HCT116 (cell line): Measurements from ENCODE around the gene LHX3. TPM values are rescaled to one million over a fixed set of nuclear protein-coding genes. Genes with fewer than 3 reads are reported as not detected.

ENCODE experiments used
- ATAC-seq: fragments of 200-7000 bp; cut with Tn5 transposase; 2 replicates; pipeline ENCODE4 v1.9.1; 2020; ENCODE audit warnings: mild to moderate bottlenecking, moderate library complexity
- BruUV-seq: library from RNA; stranded (reverse); fragments of 400-500 nt; replicated peaks from 2 replicates; lab custom pipeline; 2021; lab: Mats Ljungman, UMichigan
- CTCF ChIA-PET: fragments of 300-600 bp; sonication (Branson Sonifier 250); formaldehyde crosslinking; loops from one replicate; lab custom pipeline; 2021; ENCODE audit warnings: antibody characterized with exemption; lab: Charles Lee
- POLR2A ChIA-PET: fragments of 300-600, 350-600 bp; sonication (Branson Sonifier 250); formaldehyde crosslinking; loops from one replicate; lab custom pipeline; 2021; ENCODE audit warnings: antibody characterized with exemption; lab: Charles Lee
- RAD21 ChIA-PET, 2 experiments: fragments of 300-600 bp; sonication (Branson Sonifier 250); formaldehyde crosslinking; loops; one replicate each; lab custom pipeline; 2023; ENCODE audit warnings: low total read pairs in 2 of 2; ENCODE audit not compliant: uncharacterized antibody in 2 of 2, unreplicated experiment in 2 of 2, low non-redundant PET in 1 of 2; lab: Charles Lee
- DNase-seq: peaks from one replicate; pipeline ENCODE4 v3.0.0-alpha.2; 2010; ENCODE audit warnings: low read depth, low spot score
- H2AFZ ChIP-seq: fragments of 200-600 bp; shearing (Covaris generic), sonication (generic); 2 replicates; pipeline ENCODE4 v1.6.1; 2017; ENCODE audit warnings: low read depth, mixed run types, mixed read lengths, antibody characterized with exemption, low read length; ENCODE audit not compliant: poor library complexity, severe bottlenecking
- H3K27ac ChIP-seq: 2 replicates; pipeline ENCODE4 v1.5.1; 2012; ENCODE audit warnings: low read depth, low read length
- H3K27me3 ChIP-seq: fragments of 200-600 bp; sonication (generic); 2 replicates; pipeline ENCODE4 v1.6.1; 2016; ENCODE audit warnings: mixed run types, low read length, mixed read lengths; ENCODE audit not compliant: insufficient read depth
- H3K36me3 ChIP-seq, 2 experiments: fragments of 200-500 bp in 1 of 2; fragments of 200-600 bp in 1 of 2; sonication (Bioruptor generic) in 1 of 2; sonication (generic) in 1 of 2; 2 replicates each; pipeline versions ENCODE4 v1.5.1 to v1.6.1; 2014 to 2016; ENCODE audit warnings: low read length in 2 of 2, inconsistent platforms in 1 of 2, mixed read lengths in 1 of 2, mixed run types in 1 of 2; ENCODE audit not compliant: insufficient read depth in 2 of 2, control insufficient read depth in 1 of 2
- H3K4me1 ChIP-seq, 2 experiments: fragments of 200-600 bp in 1 of 2; sonication (generic) in 1 of 2; 2 replicates each; pipeline versions ENCODE4 v1.5.1 to v1.6.1; 2012 to 2017; ENCODE audit warnings: low read length in 2 of 2, inconsistent platforms in 1 of 2, mild to moderate bottlenecking in 1 of 2, mixed read lengths in 1 of 2, mixed run types in 1 of 2, moderate library complexity in 1 of 2; ENCODE audit not compliant: insufficient read depth in 2 of 2, control insufficient read depth in 1 of 2
- H3K4me2 ChIP-seq: fragments of 200-600 bp; sonication (generic); 2 replicates; pipeline ENCODE4 v1.6.1; 2017; ENCODE audit warnings: mixed run types, low read length, mixed read lengths
- H3K4me3 ChIP-seq, 2 experiments: fragments of 200-600 bp in 1 of 2; sonication (generic) in 1 of 2; replicated peaks in 1 of 2; 2 replicates each; pipeline ENCODE4 v1.5.1; 2011 to 2016; ENCODE audit warnings: low read length in 2 of 2, control low read depth in 1 of 2, low read depth in 1 of 2, mild to moderate bottlenecking in 1 of 2, mixed read lengths in 1 of 2, mixed run types in 1 of 2
- H3K79me2 ChIP-seq: fragments of 200-600 bp; sonication (generic); 2 replicates; pipeline ENCODE4 v1.6.1; 2017; ENCODE audit warnings: mild to moderate bottlenecking, mixed run types, low read length, moderate library complexity, mixed read lengths; ENCODE audit not compliant: insufficient read depth
- H3K9ac ChIP-seq: fragments of 200-600 bp; sonication (generic); 2 replicates; pipeline ENCODE4 v1.6.1; 2016; ENCODE audit warnings: low read length, mixed read lengths
- H3K9me2 ChIP-seq: fragments of 200-600 bp; sonication (generic), shearing (Covaris generic); 2 replicates; pipeline ENCODE4 v1.6.1; 2017; ENCODE audit warnings: mixed run types, mild to moderate bottlenecking, moderate library complexity; ENCODE audit not compliant: insufficient read depth
- H3K9me3 ChIP-seq, 2 experiments: fragments of 200-500 bp in 1 of 2; fragments of 200-600 bp in 1 of 2; sonication (Bioruptor generic) in 1 of 2; sonication (generic) in 1 of 2; 2 replicates each; pipeline ENCODE4 v1.6.1; 2014 to 2017; ENCODE audit warnings: low read length in 2 of 2, mixed read lengths in 2 of 2, inconsistent platforms in 1 of 2, low read depth in 1 of 2, mild to moderate bottlenecking in 1 of 2, mixed run types in 1 of 2, moderate library complexity in 1 of 2; ENCODE audit not compliant: control insufficient read depth in 1 of 2, insufficient read depth in 1 of 2
- H4K20me1 ChIP-seq: fragments of 200-600 bp; sonication (generic), shearing (Covaris generic); 2 replicates; pipeline ENCODE4 v1.6.1; 2017; ENCODE audit warnings: mixed run types, mild to moderate bottlenecking, moderate library complexity; ENCODE audit not compliant: insufficient read depth
- ATF3 ChIP-seq: IDR thresholded peaks from 2 replicates; pipeline ENCODE4 v1.6.1; 2012
- CBX3 ChIP-seq: IDR thresholded peaks from 2 replicates; pipeline ENCODE4 v1.6.1; 2012; ENCODE audit warnings: low read depth
- CEBPB ChIP-seq: IDR thresholded peaks from 2 replicates; pipeline ENCODE4 v1.6.1; 2012; ENCODE audit warnings: low read depth
- FOSL1 ChIP-seq: IDR thresholded peaks from 2 replicates; pipeline ENCODE4 v1.6.1; 2012; ENCODE audit warnings: low read depth
- JUND ChIP-seq: IDR thresholded peaks from 2 replicates; pipeline ENCODE4 v1.6.1; 2012
- POLR2A ChIP-seq: IDR thresholded peaks from 2 replicates; pipeline ENCODE4 v1.7.0; 2011; ENCODE audit warnings: borderline replicate concordance; ENCODE audit not compliant: insufficient read depth, insufficient read length; ENCODE audit errors: extremely low read depth
- POLR2AphosphoS5 ChIP-seq: IDR thresholded peaks from 2 replicates; pipeline ENCODE4 v1.6.1; 2011; ENCODE audit warnings: mild to moderate bottlenecking, low read depth, low read length, moderate library complexity
- RAD21 ChIP-seq: IDR thresholded peaks from 2 replicates; pipeline ENCODE4 v1.6.1; 2012; ENCODE audit warnings: low read depth, mild to moderate bottlenecking
- SIN3A ChIP-seq: IDR thresholded peaks from 2 replicates; pipeline ENCODE4 v1.6.1; 2012; ENCODE audit warnings: low read depth
- ZBTB33 ChIP-seq: IDR thresholded peaks from 2 replicates; pipeline ENCODE4 v1.6.1; 2011; ENCODE audit warnings: mild to moderate bottlenecking, low read length, moderate library complexity; ENCODE audit not compliant: insufficient replicate concordance; ENCODE audit errors: extremely low read depth
- ZFX ChIP-seq: fragments of 450-650 bp; IDR thresholded peaks from 2 replicates; pipeline ENCODE4 v1.6.1; 2017
- intact Hi-C: fragments of 100-400 bp; cut with micrococcal nuclease; formaldehyde crosslinking; loops from 2 replicates; pipeline ENCODE4 v1.10.0; 2022
- total RNA-seq: library from RNA; stranded (reverse); gene quantifications from one replicate; pipeline ENCODE4 v1.2.1, GENCODE V29; 2021; ENCODE audit not compliant: unreplicated experiment

LHX3 gene
- total RNA-seq, 1 experiment from 2014 or later = not detected

GRCh38 chr9:136199391-136200288 lies 5.3 kb downstream of the LHX3 start:
- TF ChIP-seq ZBTB33 (no peak), POLR2AphosphoS5 (no peak), ATF3 (no peak), POLR2A (no peak), ZFX (no peak), RAD21 (no peak), JUND (no peak), FOSL1 (no peak), CEBPB (no peak), CBX3 (no peak), SIN3A (no peak)
- BruUV-seq = no TSS peak
- CTCF ChIA-PET = no interaction called here

More at GRCh38 chr9:136199391-136200288, 5.3 kb downstream of the LHX3 start:
- DNase-seq = no peak
- no peaks in the 10 kb centered on the region for H3K79me2 ChIP-seq
- no peak overlapping the region for H3K27ac ChIP-seq
- H3K9me3 ChIP-seq = no peaks in the 10 kb centered on the region
- peaks cover 5 to 13% of the 10 kb centered on the region in 2 experiments; a peak in 2 of 4 replicates for H3K4me1 ChIP-seq
- no peak overlapping the region for H3K4me3 ChIP-seq
- no peaks in the 10 kb centered on the region for H3K36me3 ChIP-seq
- H3K27me3 ChIP-seq = no peaks in the 10 kb centered on the region
- intact Hi-C loops = no loop called here
- ATAC-seq = no peak
- H4K20me1 ChIP-seq = no peaks in the 10 kb centered on the region
- H3K9ac ChIP-seq = no peak overlapping the region
- H3K4me2 ChIP-seq = no peak overlapping the region
- no peaks in the 10 kb centered on the region for H3K9me2 ChIP-seq
- no peak overlapping the region for H2AFZ ChIP-seq
- ChIA-PET RAD21 (no interaction called here), POLR2A (no interaction called here)
